GM12878 (cell line): ENCODE results near the gene METRNL. TPM values are rescaled to one million over a fixed set of nuclear protein-coding genes. Genes with fewer than 3 reads are reported as not detected.

Source experiments
- ATAC-seq: fragments of 200-7000 bp; cut with Tn5 transposase; 3 replicates; pipeline ENCODE4 v1.9.1; 2020; ENCODE audit warnings: mild to moderate bottlenecking, moderate library complexity
- BruUV-seq: library from RNA; stranded (reverse); fragments of 400-500 nt; replicated peaks from 2 replicates; lab custom pipeline; 2021; lab: Mats Ljungman, UMichigan
- CTCF ChIA-PET: fragments of 300-600 bp; sonication (Branson Sonifier 250); formaldehyde crosslinking; extraction: SDS; loops from one replicate; lab custom pipeline; 2021; ENCODE audit warnings: inconsistent platforms; lab: Yijun Ruan, JAX
- POLR2A ChIA-PET: fragments of 350-600 bp; formaldehyde crosslinking; extraction: SDS; loops from one replicate; lab custom pipeline; 2021; ENCODE audit warnings: inconsistent platforms; lab: Charles Lee
- RAD21 ChIA-PET: fragments of 300-600 bp; sonication (Branson Sonifier 250); formaldehyde crosslinking; loops from one replicate; lab custom pipeline; 2023; ENCODE audit warnings: antibody characterized with exemption; ENCODE audit not compliant: unreplicated experiment; lab: Charles Lee
- SMC1A ChIA-PET: fragments of 300-600 bp; sonication (Branson Sonifier 250); formaldehyde crosslinking; loops from one replicate; lab custom pipeline; 2023; ENCODE audit not compliant: unreplicated experiment, uncharacterized antibody; lab: Charles Lee
- DNase-seq: peaks from one replicate; pipeline ENCODE4 v3.0.0-alpha.2; 2011; ENCODE audit warnings: low read depth, low spot score
- FAIRE-seq: peaks from 3 replicates; lab custom pipeline; 2011; peaks lifted over from hg19 to GRCh38; lab: Jason Lieb, UNC
- H2AFZ ChIP-seq: 2 replicates; pipeline ENCODE4 v1.6.0; 2011; ENCODE audit warnings: low read depth, low read length, control low read depth; ENCODE audit not compliant: control insufficient read depth
- H3K27ac ChIP-seq: 2 replicates; pipeline ENCODE4 v1.5.1; 2011; ENCODE audit warnings: control low read depth; ENCODE audit not compliant: control insufficient read depth, insufficient read depth
- H3K27me3 ChIP-seq, 2 experiments: replicated peaks in 1 of 2; 2 replicates each; pipeline versions ENCODE4 v1.6.0 to v1.6.1; 2011; ENCODE audit warnings: low read length in 1 of 2; ENCODE audit not compliant: control insufficient read depth in 2 of 2, insufficient read depth in 2 of 2
- H3K36me3 ChIP-seq, 2 experiments: 2 replicates each; pipeline ENCODE4 v1.5.1; 2011; ENCODE audit warnings: low read length in 1 of 2; ENCODE audit not compliant: control insufficient read depth in 2 of 2, insufficient read depth in 2 of 2
- H3K4me1 ChIP-seq: 2 replicates; pipeline ENCODE4 v1.6.1; 2011; ENCODE audit warnings: mild to moderate bottlenecking, low read length, moderate library complexity, mixed read lengths; ENCODE audit not compliant: control insufficient read depth, insufficient read depth
- H3K4me2 ChIP-seq: 2 replicates; pipeline ENCODE4 v1.6.0; 2011; ENCODE audit warnings: control low read depth; ENCODE audit not compliant: control insufficient read depth, insufficient read depth
- H3K4me3 ChIP-seq: fragments of 200-600 bp; sonication (generic); 2 replicates; pipeline ENCODE4 v1.5.1; 2016
- H3K79me2 ChIP-seq: 2 replicates; pipeline ENCODE4 v1.6.0; 2011; ENCODE audit warnings: low read length; ENCODE audit not compliant: control insufficient read depth, insufficient read depth
- H3K9ac ChIP-seq: 2 replicates; pipeline ENCODE4 v1.8.0; 2011; ENCODE audit warnings: low read length, control low read depth, mixed read lengths; ENCODE audit not compliant: control insufficient read depth, insufficient read depth
- H3K9me3 ChIP-seq: replicated peaks from 3 replicates; pipeline ENCODE4 v1.5.1; 2011; ENCODE audit warnings: mild to moderate bottlenecking, low read length; ENCODE audit not compliant: control insufficient read depth, insufficient read depth
- H4K20me1 ChIP-seq: 2 replicates; pipeline ENCODE4 v1.6.0; 2011; ENCODE audit not compliant: control insufficient read depth, insufficient read depth
- CBFB ChIP-seq: IDR thresholded peaks from 2 replicates; pipeline ENCODE4 v1.6.1; 2016; ENCODE audit warnings: antibody characterized with exemption, low read depth
- CREB1 ChIP-seq: IDR thresholded peaks from 2 replicates; pipeline ENCODE4 v1.6.1; 2012; ENCODE audit warnings: low read depth, mild to moderate bottlenecking, inconsistent platforms
- ETV6 ChIP-seq, 2 experiments: fragments of 450-650 bp in 1 of 2; IDR thresholded peaks in 1 of 2; conservative IDR thresholded peaks in 1 of 2; 2 replicates each; pipeline ENCODE4 v1.6.1; 2014; ENCODE audit warnings: antibody characterized with exemption in 1 of 2, borderline replicate concordance in 1 of 2, low read depth in 1 of 2, mild to moderate bottlenecking in 1 of 2, moderate library complexity in 1 of 2
- KDM1A ChIP-seq: fragments of 200-600 bp; sonication (generic); IDR thresholded peaks from 2 replicates; pipeline ENCODE4 v1.6.1; 2016; ENCODE audit warnings: borderline replicate concordance
- MTA2 ChIP-seq: fragments of 450-650 bp; IDR thresholded peaks from 2 replicates; pipeline ENCODE4 v1.6.1; 2016; ENCODE audit warnings: low read depth, mild to moderate bottlenecking, moderate library complexity
- MYB ChIP-seq: fragments of 150-350 bp; IDR thresholded peaks from 2 replicates; pipeline ENCODE4 v1.6.1; 2014; ENCODE audit warnings: mild to moderate bottlenecking, low read depth, low read length, borderline replicate concordance
- NR2C2 ChIP-seq: IDR thresholded peaks from 2 replicates; pipeline ENCODE4 v1.6.1; 2011; ENCODE audit warnings: borderline replicate concordance, low read depth; ENCODE audit not compliant: control insufficient read depth, insufficient read length
- POU2F2 ChIP-seq: IDR thresholded peaks from 3 replicates; pipeline ENCODE4 v1.6.1; 2011; ENCODE audit warnings: low read depth, mild to moderate bottlenecking, low read length, borderline replicate concordance
- TARDBP ChIP-seq: IDR thresholded peaks from 2 replicates; pipeline ENCODE4 v1.6.1; 2016; ENCODE audit warnings: borderline replicate concordance
- ZBED1 ChIP-seq: IDR thresholded peaks from 2 replicates; pipeline ENCODE4 v1.6.1; 2016; ENCODE audit warnings: borderline replicate concordance
- WGBS: methylation state at CpG from one replicate; pipeline ENCODE4 v1.1.6; 2016; ENCODE audit warnings: low lambda C conversion rate; ENCODE audit not compliant: insufficient replicate concordance, insufficient coverage; ENCODE audit errors: missing lambda C conversion rate; 5-methylcytosine and 5-hydroxymethylcytosine counted together
- in situ Hi-C: fragments of 300-500 bp; cut with MboI; formaldehyde crosslinking; loops from 9 replicates; pipeline ENCODE4 v1.14.3; 2018; ENCODE audit warnings: mixed read lengths
- intact Hi-C: fragments of 100-400 bp; cut with micrococcal nuclease; formaldehyde crosslinking; loops from one replicate; pipeline ENCODE4 v1.14.2; 2022; ENCODE audit not compliant: unreplicated experiment
- polyA plus RNA-seq, 11 experiments: library from polyadenylated mRNA; depleted of rRNA in 4 of 11; unstranded in 6 of 11; stranded (reverse) in 5 of 11; fragments of >200 nt; fragmentation: Nextera tagmentation in 4 of 11; fragmentation: Illumina TruSeq in 1 of 11; extraction: Ambion mirVana in 4 of 11; extraction: Trizol in 1 of 11; gene quantifications; 1 replicate in 1 of 11; 2 replicates in 10 of 11; pipeline versions ENCODE4 v1.2.1 to v1.2.3, GENCODE V29; 2011 to 2016; ENCODE audit warnings: inconsistent platforms in 2 of 11, missing spikeins in 2 of 11, low read depth in 1 of 11
- total RNA-seq, 4 experiments: library from RNA; depleted of rRNA in 3 of 4; stranded (reverse); fragments of >200 nt in 3 of 4; fragmentation: Illumina TruSeq in 1 of 4; extraction: Trizol in 1 of 4; gene quantifications; 2 replicates each; pipeline versions ENCODE4 v1.2.1 to v1.2.3, GENCODE V29; 2013 to 2021
- TF ChIP-seq, protein P1 (sequence below): IDR thresholded peaks from 2 replicates; pipeline ENCODE4 v1.6.1; 2012; ENCODE audit warnings: low read depth, low read length, improper control_type of control experiment
- TF ChIP-seq, protein P2 (sequence below): fragments of 150-350 bp; IDR thresholded peaks from 2 replicates; pipeline ENCODE4 v1.6.1; 2016; ENCODE audit warnings: low read depth, low read length

METRNL gene
- total and polyA plus RNA-seq, 10 of the 15 experiments (the other 5 are each of a cell fraction or from before 2014, with no cell fraction given), result 0.05 to 3.7 (median 0.48) TPM; not detected in 2

DNA sequence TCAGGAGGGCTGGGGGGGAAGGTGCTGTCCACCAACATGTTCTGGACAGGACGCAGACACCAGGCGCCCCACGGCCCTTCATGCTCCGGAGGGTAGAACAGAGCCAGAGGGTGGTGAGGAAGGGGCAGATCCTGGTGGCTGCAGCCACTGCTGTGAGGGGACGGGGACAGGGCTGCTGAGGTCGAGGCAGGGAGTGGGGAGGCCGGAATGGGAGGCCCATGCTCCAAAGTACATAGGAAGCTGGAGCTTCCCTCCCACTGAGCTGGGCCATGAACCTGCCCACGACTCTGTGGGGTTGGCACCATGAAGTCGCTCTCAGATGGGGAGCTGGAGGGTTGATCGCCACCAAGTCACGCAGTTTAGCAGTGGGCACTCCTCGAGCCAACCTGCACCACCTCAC, 8.0 kb upstream of the METRNL start:
- no peak overlapping the region for H3K4me3 ChIP-seq
- no peak for DNase-seq
- no peaks in the 10 kb centered on the region for H3K79me2 ChIP-seq
- intact Hi-C loops, result no loop called here
- FAIRE-seq, result no peak
- H3K4me2 ChIP-seq, result no peak overlapping the region
- WGBS, result 44% methylated on average over 12 of the region's 12 CpGs
- no peak overlapping the region for H2AFZ ChIP-seq
- CTCF ChIA-PET, result no interaction called here
- SMC1A ChIA-PET, result no interaction called here
- H3K9ac ChIP-seq, result no peak overlapping the region
- peaks cover 0 to 2% of the 10 kb centered on the region in 2 experiments; a peak in 1 of 4 replicates for H3K27me3 ChIP-seq
- H3K27ac ChIP-seq, result no peak overlapping the region
- H3K36me3 ChIP-seq, result no peaks in the 10 kb centered on the region
- H4K20me1 ChIP-seq, result no peaks in the 10 kb centered on the region
- POLR2A ChIA-PET, result no interaction called here
- BruUV-seq, result no TSS peak
- H3K9me3 ChIP-seq, result no peaks in the 10 kb centered on the region
- no peak for ATAC-seq
- H3K4me1 ChIP-seq, result no peaks in the 10 kb centered on the region
- RAD21 ChIA-PET, result no interaction called here
- in situ Hi-C loops, result no loop called here
- TF ChIP-seq POU2F2 (no peak), CREB1 (no peak), TARDBP (no peak), ZBED1 (no peak), ETV6 (conservative IDR thresholded peaks at IDR 0.05 in 1 of 2, IDR thresholded peaks at IDR 0.05 in 1 of 2; ENCODE audit: borderline replicate concordance in 1 of 2, low read depth in 1 of 2) (no peak), NR2C2 (no peak), MYB (no peak), MTA2 (no peak), KDM1A (no peak), CBFB (no peak)
- TF ChIP-seq, protein P1, sequence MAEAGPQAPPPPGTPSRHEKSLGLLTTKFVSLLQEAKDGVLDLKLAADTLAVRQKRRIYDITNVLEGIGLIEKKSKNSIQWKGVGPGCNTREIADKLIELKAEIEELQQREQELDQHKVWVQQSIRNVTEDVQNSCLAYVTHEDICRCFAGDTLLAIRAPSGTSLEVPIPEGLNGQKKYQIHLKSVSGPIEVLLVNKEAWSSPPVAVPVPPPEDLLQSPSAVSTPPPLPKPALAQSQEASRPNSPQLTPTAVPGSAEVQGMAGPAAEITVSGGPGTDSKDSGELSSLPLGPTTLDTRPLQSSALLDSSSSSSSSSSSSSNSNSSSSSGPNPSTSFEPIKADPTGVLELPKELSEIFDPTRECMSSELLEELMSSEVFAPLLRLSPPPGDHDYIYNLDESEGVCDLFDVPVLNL, result no peak
- TF ChIP-seq, protein P2, sequence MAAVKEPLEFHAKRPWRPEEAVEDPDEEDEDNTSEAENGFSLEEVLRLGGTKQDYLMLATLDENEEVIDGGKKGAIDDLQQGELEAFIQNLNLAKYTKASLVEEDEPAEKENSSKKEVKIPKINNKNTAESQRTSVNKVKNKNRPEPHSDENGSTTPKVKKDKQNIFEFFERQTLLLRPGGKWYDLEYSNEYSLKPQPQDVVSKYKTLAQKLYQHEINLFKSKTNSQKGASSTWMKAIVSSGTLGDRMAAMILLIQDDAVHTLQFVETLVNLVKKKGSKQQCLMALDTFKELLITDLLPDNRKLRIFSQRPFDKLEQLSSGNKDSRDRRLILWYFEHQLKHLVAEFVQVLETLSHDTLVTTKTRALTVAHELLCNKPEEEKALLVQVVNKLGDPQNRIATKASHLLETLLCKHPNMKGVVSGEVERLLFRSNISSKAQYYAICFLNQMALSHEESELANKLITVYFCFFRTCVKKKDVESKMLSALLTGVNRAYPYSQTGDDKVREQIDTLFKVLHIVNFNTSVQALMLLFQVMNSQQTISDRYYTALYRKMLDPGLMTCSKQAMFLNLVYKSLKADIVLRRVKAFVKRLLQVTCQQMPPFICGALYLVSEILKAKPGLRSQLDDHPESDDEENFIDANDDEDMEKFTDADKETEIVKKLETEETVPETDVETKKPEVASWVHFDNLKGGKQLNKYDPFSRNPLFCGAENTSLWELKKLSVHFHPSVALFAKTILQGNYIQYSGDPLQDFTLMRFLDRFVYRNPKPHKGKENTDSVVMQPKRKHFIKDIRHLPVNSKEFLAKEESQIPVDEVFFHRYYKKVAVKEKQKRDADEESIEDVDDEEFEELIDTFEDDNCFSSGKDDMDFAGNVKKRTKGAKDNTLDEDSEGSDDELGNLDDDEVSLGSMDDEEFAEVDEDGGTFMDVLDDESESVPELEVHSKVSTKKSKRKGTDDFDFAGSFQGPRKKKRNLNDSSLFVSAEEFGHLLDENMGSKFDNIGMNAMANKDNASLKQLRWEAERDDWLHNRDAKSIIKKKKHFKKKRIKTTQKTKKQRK, result no peak
- TF ChIP-seq, all 136 proteins: peak for 0
